Memory B cell (primary cell): ENCODE results near the gene NUCB2.
"Not testable (repeated sequence)": the region's sequence is repeated elsewhere in the genome, so short reads cannot be mapped to it uniquely, and the experiment has no call there.

Experiments used
- ATAC-seq: fragments of 150-1000 bp; cut with Tn5 transposase; 2 replicates; pipeline ENCODE4 v1.10.0; 2021; ENCODE audit warnings: low read depth, mild to moderate bottlenecking, moderate library complexity
- DNase-seq, 2 donors: peaks; one replicate each; pipeline ENCODE4 v3.0.0; 2022; ENCODE audit warnings: low spot score in 2 of 2
- H3K27ac Mint-ChIP-seq: one replicate; pipeline ENCODE4 v1.8.0; 2022; ENCODE audit warnings: mild to moderate bottlenecking, moderate library complexity, mixed read lengths
- H3K27me3 Mint-ChIP-seq: one replicate; pipeline ENCODE4 v1.8.0; 2022; ENCODE audit warnings: mixed read lengths
- H3K36me3 Mint-ChIP-seq: one replicate; pipeline ENCODE4 v1.8.0; 2022; ENCODE audit warnings: mild to moderate bottlenecking, mixed read lengths
- H3K4me1 Mint-ChIP-seq: one replicate; pipeline ENCODE4 v1.8.0; 2022; ENCODE audit warnings: mixed read lengths
- H3K4me3 Mint-ChIP-seq: one replicate; pipeline ENCODE4 v1.8.0; 2022; ENCODE audit warnings: mild to moderate bottlenecking, moderate library complexity, mixed read lengths
- H3K9me3 Mint-ChIP-seq: one replicate; pipeline ENCODE4 v1.8.0; 2022; ENCODE audit warnings: mixed read lengths

NUCB2 gene

GRCh38 chr11:17257196-17257595, 19.3 kb upstream of the NUCB2 start:
- no peak for DNase-seq
- Mint-ChIP-seq H3K36me3 (no peaks in the 10 kb centered on the region), H3K4me3 (no peak overlapping the region), H3K27me3 (peaks cover 3% of the 10 kb centered on the region), H3K27ac (no peak overlapping the region), H3K9me3 (no peaks in the 10 kb centered on the region), H3K4me1 (no peaks in the 10 kb centered on the region)
- no peak for ATAC-seq

DNA sequence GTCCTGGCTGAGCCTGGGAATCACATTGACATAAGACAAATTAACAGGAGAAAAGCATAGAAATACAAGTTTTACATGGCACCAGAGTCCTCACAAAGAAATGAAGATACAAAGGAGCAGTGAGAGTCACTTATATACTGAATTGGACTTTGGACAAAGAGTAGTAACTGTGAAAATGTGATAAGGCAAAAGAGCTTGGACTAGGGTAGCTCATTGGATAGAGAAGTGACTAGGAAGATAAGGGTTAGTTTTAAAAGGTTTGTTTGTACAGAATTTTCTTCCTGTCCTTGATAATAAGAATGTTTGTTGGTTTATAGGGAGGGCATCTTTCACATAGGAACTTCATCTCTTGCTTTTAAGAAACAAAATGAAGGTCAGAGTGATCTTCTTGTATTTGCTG, 17.9 kb upstream of the NUCB2 start:
- ATAC-seq (no peak), DNase-seq (no peak)
- Mint-ChIP-seq H3K27ac (no peak overlapping the region), H3K4me1 (no peaks in the 10 kb centered on the region), H3K27me3 (peaks cover 5% of the 10 kb centered on the region), H3K36me3 (no peaks in the 10 kb centered on the region), H3K4me3 (no peak overlapping the region), H3K9me3 (no peaks in the 10 kb centered on the region)

DNA sequence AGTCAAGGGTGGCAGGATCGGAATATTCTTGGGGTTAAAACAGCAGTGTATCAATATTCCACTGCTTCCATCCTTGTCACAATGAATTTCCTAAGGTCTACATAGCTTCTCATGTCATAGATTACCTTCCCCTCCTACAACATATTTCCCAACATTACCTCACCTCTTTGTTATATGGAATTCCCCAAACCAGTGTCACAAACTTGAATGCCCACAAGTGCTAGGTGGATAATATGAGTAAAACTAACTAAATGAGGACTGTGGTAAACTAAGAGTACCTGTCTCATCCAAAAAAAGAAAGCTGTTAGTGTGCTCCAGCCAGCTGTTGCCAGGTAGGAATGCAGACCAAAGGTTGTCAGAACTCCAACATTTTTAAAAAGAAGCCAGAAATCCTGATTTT, 17.0 kb upstream of the NUCB2 start:
- Mint-ChIP-seq H3K36me3 (no peaks in the 10 kb centered on the region), H3K4me1 (no peaks in the 10 kb centered on the region), H3K27ac (no peak overlapping the region), H3K9me3 (no peaks in the 10 kb centered on the region), H3K27me3 (peaks cover 6% of the 10 kb centered on the region), H3K4me3 (no peak overlapping the region)
- no peak for ATAC-seq
- no peak for DNase-seq

DNA sequence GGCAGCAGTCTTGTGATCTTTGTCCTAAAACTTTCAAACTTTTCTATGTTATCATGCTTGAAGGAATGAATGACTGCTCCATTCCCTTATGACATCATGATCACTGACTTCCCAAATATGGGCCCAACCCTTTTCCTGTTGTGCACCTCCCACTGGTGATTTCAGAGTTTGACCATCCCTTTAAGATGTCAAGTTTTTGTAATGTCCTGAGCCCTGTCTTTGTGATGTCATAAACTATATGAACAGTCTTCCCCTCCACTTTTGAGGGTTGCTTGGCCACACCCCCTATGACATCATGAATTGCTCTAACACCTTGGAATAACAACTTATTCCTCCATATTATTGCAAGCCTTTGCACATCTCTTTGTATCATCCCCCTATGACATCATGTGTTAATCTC, 16.5 kb upstream of the NUCB2 start:
- H3K9me3 Mint-ChIP-seq = no peaks in the 10 kb centered on the region
- peaks cover 6% of the 10 kb centered on the region for H3K27me3 Mint-ChIP-seq
- DNase-seq (no peak), ATAC-seq (no peak)
- H3K4me3 Mint-ChIP-seq = no peak overlapping the region
- no peak overlapping the region for H3K27ac Mint-ChIP-seq
- H3K36me3 Mint-ChIP-seq = no peaks in the 10 kb centered on the region
- H3K4me1 Mint-ChIP-seq = no peaks in the 10 kb centered on the region

GRCh38 chr11:17263769-17264168, 12.8 kb upstream of the NUCB2 start:
- peaks cover 6% of the 10 kb centered on the region for H3K27me3 Mint-ChIP-seq
- ATAC-seq = no peak
- H3K4me3 Mint-ChIP-seq = no peak overlapping the region
- peaks cover under 1% of the 10 kb centered on the region for H3K4me1 Mint-ChIP-seq
- H3K27ac Mint-ChIP-seq = no peak overlapping the region
- no peaks in the 10 kb centered on the region for H3K9me3 Mint-ChIP-seq
- no peak for DNase-seq
- H3K36me3 Mint-ChIP-seq = no peaks in the 10 kb centered on the region

DNA sequence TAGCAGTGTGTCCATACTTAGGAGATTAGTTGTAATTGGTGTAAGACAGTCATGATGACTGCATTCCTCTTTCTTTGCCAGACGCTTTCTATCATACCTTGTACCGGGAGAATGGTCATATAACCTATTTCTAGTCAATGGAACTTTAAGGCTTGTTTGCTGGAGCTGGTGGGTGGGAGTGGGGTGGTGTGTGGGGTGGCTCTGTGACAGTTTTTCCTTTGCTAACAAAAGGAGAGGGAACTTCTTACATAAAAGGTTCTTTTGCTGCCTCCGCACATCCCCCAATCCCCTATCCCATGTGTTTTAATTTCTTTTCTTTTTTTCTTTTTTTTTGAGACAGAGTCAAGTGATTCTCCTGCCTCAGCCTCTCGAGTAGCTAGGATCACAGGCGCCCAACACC, 9.8 kb upstream of the NUCB2 start:
- H3K9me3 Mint-ChIP-seq = no peaks in the 10 kb centered on the region
- H3K4me1 Mint-ChIP-seq = peaks cover 4% of the 10 kb centered on the region
- H3K27ac Mint-ChIP-seq = no peak overlapping the region
- no peaks in the 10 kb centered on the region for H3K36me3 Mint-ChIP-seq
- DNase-seq = no peak
- H3K27me3 Mint-ChIP-seq = peaks cover 6% of the 10 kb centered on the region
- no peak overlapping the region for H3K4me3 Mint-ChIP-seq
- no peak for ATAC-seq

GRCh38 chr11:17267576-17267975, 9.0 kb upstream of the NUCB2 start:
- peaks cover 4% of the 10 kb centered on the region for H3K4me1 Mint-ChIP-seq
- no peaks in the 10 kb centered on the region for H3K9me3 Mint-ChIP-seq
- H3K4me3 Mint-ChIP-seq = no peak overlapping the region
- no peak overlapping the region for H3K27ac Mint-ChIP-seq
- H3K27me3 Mint-ChIP-seq = peaks cover 6% of the 10 kb centered on the region
- no peaks in the 10 kb centered on the region for H3K36me3 Mint-ChIP-seq
- no peak for DNase-seq
- ATAC-seq = no peak

- ATAC-seq, H3K9me3 Mint-ChIP-seq, H3K27ac Mint-ChIP-seq, H3K36me3 Mint-ChIP-seq, H3K4me3 Mint-ChIP-seq, H3K4me1 Mint-ChIP-seq, DNase-seq, H3K27me3 Mint-ChIP-seq: not testable (repeated sequence)
Observed at GRCh38 chr11:17268500-17268899, 8.0 kb upstream of the NUCB2 start.

DNA sequence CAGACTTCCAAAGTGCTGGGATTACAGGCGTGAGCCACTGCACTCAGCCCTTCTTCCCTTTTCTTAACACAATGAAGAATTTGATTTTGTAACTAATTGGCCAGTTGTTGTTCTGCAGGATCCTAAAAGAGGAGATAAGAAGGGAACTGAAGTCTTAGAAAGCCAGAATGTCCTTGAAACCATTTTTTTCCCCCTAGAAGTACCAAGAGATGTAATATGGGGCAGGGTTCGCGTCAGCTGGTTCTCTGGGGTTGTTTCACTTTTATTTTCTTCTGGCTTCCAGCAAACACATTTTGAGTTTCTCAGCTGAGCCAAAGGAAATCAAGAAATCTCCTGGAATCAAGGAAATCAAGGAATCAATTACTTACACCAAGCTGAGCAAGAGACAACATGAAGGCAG, 7.6 kb upstream of the NUCB2 start:
- H3K27me3 Mint-ChIP-seq = no peaks in the 10 kb centered on the region
- H3K27ac Mint-ChIP-seq = no peak overlapping the region
- peaks cover 4% of the 10 kb centered on the region for H3K4me1 Mint-ChIP-seq
- H3K36me3 Mint-ChIP-seq = no peaks in the 10 kb centered on the region
- no peaks in the 10 kb centered on the region for H3K9me3 Mint-ChIP-seq
- ATAC-seq (no peak), DNase-seq (no peak)
- no peak overlapping the region for H3K4me3 Mint-ChIP-seq

GRCh38 chr11:17272801-17273200, 3.7 kb upstream of the NUCB2 start:
- Mint-ChIP-seq H3K36me3 (no peaks in the 10 kb centered on the region), H3K9me3 (no peaks in the 10 kb centered on the region), H3K4me1 (peaks cover 16% of the 10 kb centered on the region), H3K27me3 (no peaks in the 10 kb centered on the region), H3K27ac (no peak overlapping the region), H3K4me3 (no peak overlapping the region)
- ATAC-seq (no peak), DNase-seq (no peak)

DNA sequence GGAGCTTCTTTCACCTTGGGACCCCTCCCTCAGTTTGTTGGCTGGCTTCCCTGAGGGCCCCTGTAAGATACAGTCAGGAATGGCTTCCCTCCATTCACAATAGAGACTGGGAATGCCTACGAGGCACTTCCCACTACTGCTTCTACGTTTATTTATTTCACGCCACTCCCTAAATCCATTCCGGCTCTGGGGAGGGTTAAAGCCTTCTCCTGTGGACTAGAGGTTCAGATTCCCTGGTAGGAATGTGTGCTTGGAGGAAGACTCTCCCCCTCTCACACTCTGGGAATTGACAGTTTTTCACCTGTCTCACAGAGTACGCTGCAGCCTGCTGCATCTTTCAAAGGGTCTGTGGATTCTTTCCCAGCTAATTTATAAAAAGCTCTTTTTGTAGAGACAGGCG, 3.3 kb upstream of the NUCB2 start:
- H3K4me3 Mint-ChIP-seq = no peak overlapping the region
- H3K9me3 Mint-ChIP-seq = no peaks in the 10 kb centered on the region
- H3K27ac Mint-ChIP-seq = no peak overlapping the region
- no peak for DNase-seq
- H3K36me3 Mint-ChIP-seq = no peaks in the 10 kb centered on the region
- H3K27me3 Mint-ChIP-seq = no peaks in the 10 kb centered on the region
- ATAC-seq = no peak
- peaks cover 16% of the 10 kb centered on the region for H3K4me1 Mint-ChIP-seq

DNA sequence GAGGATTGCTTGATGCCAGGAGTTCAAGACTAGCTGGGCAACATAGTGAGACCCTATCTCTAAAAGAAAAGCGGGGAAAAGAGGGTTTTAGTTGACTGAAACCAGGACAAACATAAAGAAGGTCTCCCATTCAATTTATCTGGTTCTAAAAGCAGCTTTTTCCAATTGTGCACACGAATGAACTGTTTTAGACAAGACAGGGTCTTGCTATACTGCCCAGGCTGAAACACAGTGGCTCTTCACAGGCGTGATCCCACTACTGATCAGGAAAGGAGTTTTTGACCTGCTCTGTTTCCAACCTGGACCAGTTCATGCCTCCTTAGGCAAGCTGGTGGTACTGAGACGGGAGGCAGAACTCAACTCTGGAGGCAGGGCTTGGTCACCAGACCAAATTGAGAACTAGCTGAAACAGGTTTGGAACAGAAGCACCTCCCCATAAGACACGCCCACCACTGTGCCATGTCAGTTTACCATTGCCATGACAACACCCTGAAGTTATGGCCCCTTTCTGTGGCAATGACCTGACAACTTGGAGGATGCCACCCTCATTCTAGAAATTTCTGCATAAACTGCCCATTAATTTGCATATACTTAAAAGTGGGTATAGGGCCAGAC, 2.8 kb upstream of the NUCB2 start:
- no peak overlapping the region for H3K4me3 Mint-ChIP-seq
- DNase-seq (no peak), ATAC-seq (no peak)
- H3K36me3 Mint-ChIP-seq = no peaks in the 10 kb centered on the region
- H3K27me3 Mint-ChIP-seq = no peaks in the 10 kb centered on the region
- H3K9me3 Mint-ChIP-seq = no peaks in the 10 kb centered on the region
- peaks cover 15% of the 10 kb centered on the region for H3K4me1 Mint-ChIP-seq
- no peak overlapping the region for H3K27ac Mint-ChIP-seq

GRCh38 chr11:17275400-17276235, 921 bp upstream of the NUCB2 start:
- peaks cover 12% of the 10 kb centered on the region for H3K4me1 Mint-ChIP-seq
- no peak for DNase-seq
- no peak for ATAC-seq

DNA sequence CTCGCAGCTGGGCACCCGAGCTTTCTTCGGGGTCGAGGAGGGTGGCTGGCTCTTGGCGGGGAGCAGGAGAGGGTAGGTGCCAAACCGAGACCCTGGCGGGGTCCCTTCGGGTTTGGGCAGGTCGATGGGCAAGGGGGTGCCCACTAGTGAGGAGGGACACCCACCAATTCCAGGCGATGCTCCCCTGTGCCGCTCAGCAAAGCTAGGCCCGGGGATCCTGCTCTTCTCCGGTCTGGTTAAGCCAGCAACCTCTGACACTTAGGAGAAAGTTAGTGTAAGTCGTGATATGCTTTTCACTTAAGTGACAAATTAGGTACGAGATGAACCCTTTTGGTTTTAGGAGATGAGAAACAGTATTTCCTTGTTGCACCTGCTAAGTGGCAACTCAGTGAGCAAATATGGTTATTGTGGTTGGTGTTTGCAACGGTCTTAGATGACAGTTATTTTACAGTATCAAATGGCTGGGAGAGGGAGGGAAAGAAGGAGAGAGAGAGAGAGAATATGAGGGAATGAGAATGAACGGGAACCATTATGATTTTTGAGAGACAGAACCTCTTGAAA, 565 bp downstream of the NUCB2 start:
- Mint-ChIP-seq H3K9me3 (no peaks in the 10 kb centered on the region), H3K4me3 (peak overlapping the region; percentile 98), H3K27me3 (no peaks in the 10 kb centered on the region), H3K36me3 (no peaks in the 10 kb centered on the region), H3K4me1 (peaks cover 12% of the 10 kb centered on the region), H3K27ac (peak overlapping the region; percentile 96)
- ATAC-seq (peak; percentile 7), DNase-seq (no peak)

More at GRCh38 chr11:17275400-17276235, 921 bp upstream of the NUCB2 start:
- H3K27me3 Mint-ChIP-seq = no peaks in the 10 kb centered on the region
- peak overlapping the region; percentile 98 for H3K4me3 Mint-ChIP-seq
- H3K36me3 Mint-ChIP-seq = no peaks in the 10 kb centered on the region
- no peaks in the 10 kb centered on the region for H3K9me3 Mint-ChIP-seq
- H3K27ac Mint-ChIP-seq = peak overlapping the region; percentile 96
